Ramos (cell line): Measurements from ENCODE around the gene CBX8.

Experiments
- in situ Hi-C: fragments of 300-500 bp; cut with MboI; formaldehyde crosslinking; loops from one replicate; pipeline ENCODE4 v1.14.3; 2022; ENCODE audit warnings: low sequenced_read_pairs; ENCODE audit not compliant: unreplicated experiment

Gene CBX8

GRCh38 chr17:79796444-79796762 lies 474 bp downstream of the CBX8 start:
- in situ Hi-C loops = no loop called here

DNA sequence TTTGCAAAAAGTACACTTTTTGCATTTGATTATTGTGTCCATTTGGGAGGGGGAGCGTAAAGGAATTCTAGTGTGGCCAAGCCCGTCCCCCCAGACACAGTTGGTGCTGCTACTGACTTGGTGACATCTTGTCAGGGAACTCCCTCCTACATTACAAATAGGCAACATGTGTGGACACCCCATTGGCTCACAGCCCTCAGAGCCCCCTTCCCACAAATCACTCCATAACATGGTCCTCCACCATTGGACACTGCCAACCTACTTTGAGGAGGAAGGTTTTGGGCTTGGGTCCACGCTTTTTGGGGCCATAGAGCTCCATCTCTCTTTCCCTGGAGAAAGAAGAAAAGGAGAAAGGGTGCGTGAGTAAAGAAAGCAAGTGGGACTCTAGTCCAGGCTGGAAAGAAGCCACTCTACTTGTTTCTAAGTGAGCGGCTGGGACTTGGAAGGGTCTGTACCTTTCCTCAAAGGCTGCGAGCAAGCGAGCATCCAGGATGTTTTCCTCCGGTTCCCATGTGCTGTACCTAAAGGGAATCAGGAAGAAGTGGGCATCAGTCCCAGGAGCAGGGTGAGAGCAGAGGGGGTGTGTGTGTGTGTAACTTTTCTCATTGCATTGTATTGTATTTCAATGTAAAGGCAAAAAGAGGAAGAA lies 958 bp downstream of the CBX8 start:
- in situ Hi-C loops = no loop called here

- in situ Hi-C loops = no loop called here
These were observed 2.0 kb downstream of the CBX8 start for GRCh38 chr17:79794659-79795511.

DNA sequence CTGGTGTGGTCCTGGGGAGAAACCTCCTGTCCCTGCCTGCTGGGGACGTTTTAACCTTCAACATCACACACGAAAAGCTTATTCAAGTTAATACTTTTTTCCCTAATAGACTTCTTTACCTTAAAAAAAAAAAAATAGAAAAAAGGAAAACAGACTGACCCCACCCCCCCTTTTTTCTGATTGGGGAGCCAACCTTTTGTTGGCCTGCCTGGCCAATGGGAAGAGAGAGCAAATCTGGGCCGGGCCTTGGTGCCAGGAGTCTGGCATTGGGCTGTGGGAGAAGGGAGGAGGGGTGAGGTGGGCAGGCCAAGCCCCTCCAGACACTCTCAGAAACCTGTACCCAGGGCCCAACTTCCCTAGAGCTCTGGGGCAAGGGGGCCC lies 3.0 kb downstream of the CBX8 start:
- in situ Hi-C loops = no loop called here

- in situ Hi-C loops = no loop called here
These were observed 3.6 kb downstream of the CBX8 start for GRCh38 chr17:79792984-79793923.

DNA sequence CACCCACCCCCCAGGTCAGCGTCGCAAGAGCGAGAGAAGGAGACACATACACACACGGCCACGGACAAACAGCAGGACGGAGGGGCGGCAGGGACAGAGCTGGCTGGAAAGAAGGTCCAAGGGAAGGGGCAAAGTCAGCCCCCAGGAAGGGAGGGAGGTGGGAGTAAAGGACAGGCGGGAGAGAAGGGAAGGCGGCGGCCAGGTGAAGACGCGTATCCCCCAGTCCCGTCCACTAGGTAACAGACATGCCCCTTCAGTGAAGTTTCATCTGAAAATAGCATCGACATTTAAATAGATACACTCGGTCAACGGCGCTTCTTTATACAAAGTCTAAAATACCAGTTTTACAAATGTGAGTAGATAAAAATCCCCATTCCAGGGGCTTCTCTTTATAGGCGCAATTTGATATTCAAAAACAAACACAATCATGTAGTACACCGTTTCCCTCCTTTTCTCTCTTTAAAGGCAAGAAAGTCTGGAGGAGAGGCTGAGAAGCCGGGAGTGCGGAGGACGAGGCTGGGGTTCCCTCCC lies 4.5 kb downstream of the CBX8 start:
- in situ Hi-C loops = no loop called here

DNA sequence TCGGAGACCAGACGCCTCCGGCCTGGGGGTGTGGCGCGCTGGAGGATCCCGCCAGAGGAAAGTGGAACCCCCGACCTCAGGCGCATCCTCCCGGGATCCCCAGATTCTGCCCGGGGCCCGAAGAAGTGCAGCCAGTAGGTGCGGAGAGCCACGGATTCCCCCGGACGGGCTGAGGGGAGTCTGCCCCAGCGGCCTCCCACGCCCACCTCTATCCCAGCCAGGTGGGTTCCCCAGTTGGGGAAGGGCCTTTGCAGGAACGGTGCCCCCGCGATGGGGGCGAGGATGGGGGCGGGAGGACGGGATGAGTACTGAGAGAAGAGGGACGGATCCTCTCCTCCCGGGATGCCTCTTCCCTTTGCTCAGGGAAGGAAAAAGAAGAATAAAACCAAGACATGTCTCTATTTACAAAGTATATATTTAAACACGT lies 5.1 kb downstream of the CBX8 start:
- in situ Hi-C loops = no loop called here

DNA sequence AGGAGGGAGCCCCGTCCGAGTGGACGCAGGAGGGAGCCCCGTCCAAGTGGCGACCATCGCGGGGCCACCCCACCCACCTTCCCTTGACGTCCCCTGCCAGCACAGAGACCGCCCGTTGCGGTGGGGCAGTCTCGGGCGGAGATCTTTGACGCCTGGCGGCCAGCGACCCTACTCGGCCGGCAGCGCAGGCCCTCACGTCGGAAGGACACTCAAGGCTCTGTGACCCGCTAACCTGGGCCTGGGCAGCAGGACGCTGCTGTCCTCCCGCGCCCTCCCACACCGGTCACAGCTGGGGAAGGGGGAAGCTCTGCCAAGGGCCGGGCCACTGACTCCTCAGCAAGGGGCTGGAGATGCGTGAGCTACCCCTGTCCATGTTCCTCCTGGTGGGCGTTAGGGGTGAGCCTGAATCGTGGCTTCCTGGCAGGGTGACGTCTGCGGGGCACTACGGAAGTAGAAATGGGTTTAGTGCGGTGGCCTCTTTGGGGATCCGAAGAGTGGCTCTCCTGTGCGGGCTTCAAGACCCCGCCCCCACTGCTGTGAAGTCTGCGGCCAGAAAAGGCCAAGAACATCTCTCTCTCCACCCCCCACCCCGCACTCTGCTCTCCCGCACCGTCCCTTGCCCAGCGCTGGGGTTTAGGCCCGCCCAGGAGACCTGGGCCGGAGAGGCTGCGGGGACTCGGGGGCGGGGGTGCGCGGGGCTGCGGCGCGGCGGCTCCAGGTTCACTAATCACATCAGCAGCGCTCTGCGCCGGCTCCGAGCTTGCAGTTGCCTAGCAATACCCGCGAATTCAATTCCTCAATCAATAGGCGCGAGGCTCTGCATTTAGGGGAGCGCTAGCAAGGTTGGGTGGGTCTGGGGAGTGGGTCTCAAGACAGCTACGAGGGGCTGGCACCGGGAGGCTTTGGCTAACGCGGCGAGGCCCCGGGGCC lies 5.8 kb downstream of the CBX8 start:
- in situ Hi-C loops = no loop called here

- in situ Hi-C loops = loop anchor here (5.0 kb wide), 1 partner anchor 177 kb away; no protein-coding TSS in a partner anchor
These were observed 6.7 kb downstream of the CBX8 start for GRCh38 chr17:79789943-79790804.

DNA sequence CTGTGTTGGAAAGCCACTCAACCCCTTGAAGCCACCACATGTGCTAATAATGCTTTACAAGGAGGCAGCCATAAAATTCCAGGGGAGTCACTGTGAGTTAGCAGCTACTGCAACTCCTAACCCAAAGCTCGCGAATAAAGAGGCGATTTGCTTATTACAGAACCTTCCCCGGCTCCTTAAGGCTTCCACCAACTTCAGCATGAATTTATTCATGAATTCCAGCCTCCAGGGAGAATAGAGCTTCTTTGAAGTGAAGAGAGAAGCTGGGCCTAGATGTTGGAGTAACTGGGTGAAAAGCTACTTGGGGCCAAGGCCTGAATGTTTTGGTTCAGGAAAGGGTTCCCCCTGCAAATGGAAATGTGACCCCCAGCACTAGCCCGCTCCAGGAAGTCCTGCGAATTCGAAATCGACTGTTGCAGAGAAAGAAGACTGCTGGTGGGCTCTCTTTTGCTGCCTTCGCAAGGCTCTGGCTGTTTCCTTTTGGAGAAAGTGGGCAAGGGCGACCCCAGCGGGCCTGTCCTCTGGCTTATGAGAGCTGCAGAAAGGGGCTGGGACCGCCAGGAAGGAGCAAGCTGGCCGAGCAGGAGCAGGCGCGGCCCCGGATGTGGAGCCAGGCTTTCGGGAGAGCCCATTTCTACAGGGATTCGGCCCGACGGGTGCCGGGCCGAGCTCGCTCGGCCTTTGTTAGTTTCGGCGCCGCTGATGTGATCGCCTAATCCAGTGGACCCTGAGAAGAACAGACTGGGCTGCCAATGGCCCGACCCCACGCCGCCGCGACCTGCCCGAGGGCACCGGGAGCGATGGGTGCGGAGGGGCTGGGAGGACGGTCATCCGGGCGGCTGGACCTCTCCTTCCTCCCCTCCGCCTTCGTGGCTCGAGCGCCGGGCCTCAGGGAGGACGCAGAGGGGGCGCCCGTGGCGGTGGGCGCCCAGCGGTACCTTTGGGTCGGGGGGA lies 7.6 kb downstream of the CBX8 start:
- in situ Hi-C loops = loop anchor here (5.0 kb wide), 1 partner anchor 178 kb away; no protein-coding TSS in a partner anchor

GRCh38 chr17:79788455-79788854 lies 8.4 kb downstream of the CBX8 start:
- in situ Hi-C loops = loop anchor here (5.0 kb wide), 1 partner anchor 179 kb away; no protein-coding TSS in a partner anchor

- in situ Hi-C loops = loop anchor here (5.0 kb wide), 1 partner anchor 180 kb away; no protein-coding TSS in a partner anchor
These were observed 9.8 kb downstream of the CBX8 start for GRCh38 chr17:79786930-79787643.

DNA sequence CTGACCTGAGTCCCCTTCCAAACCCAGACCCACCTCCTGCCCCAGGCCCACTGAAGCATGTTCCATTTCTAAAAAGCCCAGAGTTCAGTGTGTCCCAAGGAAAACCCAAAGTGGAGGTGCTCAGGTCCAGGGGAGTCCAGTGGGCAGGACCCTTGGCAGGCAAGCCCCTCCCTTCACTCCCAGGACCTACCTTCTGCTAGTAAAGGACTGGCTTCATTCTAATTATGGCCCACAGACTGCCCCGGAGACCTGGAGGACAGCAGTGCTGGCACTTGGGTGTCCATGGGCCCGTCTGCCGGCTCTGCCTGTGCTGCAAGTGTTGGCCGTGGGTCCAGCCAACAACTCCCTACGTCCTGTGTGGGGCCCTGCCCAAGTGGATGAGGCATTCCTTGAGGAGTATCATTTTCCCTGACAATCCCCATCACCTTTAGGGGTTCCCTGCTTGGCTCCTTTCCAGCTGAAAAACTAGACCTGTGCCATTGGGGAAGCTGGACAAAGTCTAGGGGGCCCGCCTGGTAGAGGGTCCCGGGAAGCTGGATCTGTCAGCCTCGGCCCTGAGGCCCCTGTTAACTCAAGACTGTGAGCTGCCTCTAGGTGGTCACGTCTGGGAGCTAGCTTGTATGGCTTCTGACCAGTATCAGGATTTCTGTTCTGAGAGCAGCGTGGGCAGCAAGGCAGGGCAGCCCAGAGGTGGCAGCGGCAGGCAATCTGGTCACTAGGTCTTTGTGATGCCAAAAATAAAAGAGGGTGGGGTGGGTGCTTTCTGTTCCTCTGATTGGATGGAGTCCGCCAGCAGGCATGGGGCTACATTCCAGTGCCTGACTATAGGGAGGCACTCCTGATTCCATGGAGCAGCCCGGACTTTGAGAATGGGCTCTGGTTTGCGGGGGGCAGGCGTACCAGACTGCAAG lies 10.7 kb downstream of the CBX8 start:
- in situ Hi-C loops = loop anchor here (5.0 kb wide), 1 partner anchor 181 kb away; no protein-coding TSS in a partner anchor

DNA sequence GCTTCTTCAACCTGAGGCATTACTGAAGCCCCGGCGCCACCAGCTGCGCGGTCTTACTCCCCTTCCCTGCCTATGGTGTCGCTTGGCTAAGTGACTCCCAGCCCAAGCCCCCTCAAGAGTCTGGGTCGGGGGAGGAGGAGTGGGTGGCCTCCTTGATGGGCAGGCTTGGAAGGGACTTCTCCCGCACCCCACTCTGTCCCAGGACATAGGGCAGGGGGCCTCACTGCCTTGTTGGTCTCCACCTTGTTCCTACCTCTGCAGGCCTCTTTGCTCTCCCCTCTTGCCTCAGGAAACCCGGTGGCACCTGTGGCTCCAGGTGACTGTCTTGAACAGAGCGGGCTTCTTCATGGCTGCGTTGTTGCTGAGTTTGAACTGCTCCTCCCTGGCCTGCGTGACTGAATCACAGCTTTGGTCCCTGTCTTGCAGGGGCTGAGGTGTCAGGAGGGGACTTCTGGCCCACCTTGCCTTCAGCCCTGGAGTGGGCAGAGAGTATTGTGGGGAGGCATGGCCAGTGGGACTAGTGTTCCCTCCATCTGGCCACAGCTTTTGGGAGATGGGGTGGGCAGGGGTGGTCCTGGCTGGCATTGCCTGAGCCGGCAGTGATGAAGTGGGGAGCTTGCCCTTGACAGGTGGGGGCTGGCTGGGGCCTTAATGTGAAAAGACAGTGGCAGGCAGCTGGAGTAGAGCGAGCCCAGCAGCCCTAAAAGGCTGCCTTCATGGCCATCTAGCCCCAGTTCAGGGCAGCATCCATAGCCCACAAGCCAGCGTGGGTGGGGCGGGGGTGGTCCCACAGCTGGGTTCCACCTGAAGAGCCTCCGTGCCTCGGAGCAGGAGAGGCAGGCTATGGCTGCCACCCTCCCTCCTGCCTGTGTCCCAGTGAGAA lies 11.6 kb downstream of the CBX8 start:
- in situ Hi-C loops = loop anchor here (5.0 kb wide), 1 partner anchor 182 kb away; no protein-coding TSS in a partner anchor
